Stimulated activated CD8-positive, alpha-beta memory T cell treated with anti-CD3 and anti-CD28 coated beads, Interleukin-4, amount 100 ng/mL, for 1 hour (primary cell): ENCODE data around the gene IDH3A.

Source experiments
- DNase-seq, 2 donors: peaks; one replicate each; pipeline ENCODE4 v3.0.0-alpha.2; 2020; ENCODE audit warnings: low read depth in 2 of 2, low spot score in 1 of 2

IDH3A gene

GRCh38 chr15:78149068-78149804 lies at the start of gene IDH3A:
Gene IDH3A (plus strand): TSS chr15:78149362. CDS start chr15:78149404, 42 bp downstream.
- peak; percentile 100 for DNase-seq

DNA sequence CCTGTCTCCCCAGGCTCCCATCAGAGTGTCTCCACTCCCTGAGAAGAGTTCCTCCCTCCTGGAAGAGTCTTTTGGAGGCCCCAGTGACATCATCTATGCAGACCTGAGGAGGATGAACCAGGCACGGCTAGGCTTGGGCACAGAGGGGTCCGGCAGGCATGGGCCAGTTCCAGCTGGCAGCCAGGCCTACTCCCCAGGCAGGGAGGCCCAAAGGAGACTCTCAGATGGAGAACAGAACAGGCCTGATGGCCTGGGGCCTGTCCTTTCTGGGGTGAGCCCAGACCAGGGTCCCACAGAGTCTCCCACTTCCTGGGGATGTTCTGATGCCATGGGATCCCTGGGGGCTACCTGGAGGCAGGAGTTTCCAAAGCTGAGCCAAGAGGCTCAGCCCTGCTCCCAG lies 48.3 kb upstream of the IDH3A start:
- no peak for DNase-seq

- no peak for DNase-seq
These were observed 47.6 kb upstream of the IDH3A start for GRCh38 chr15:78101423-78102105.

- DNase-seq = no peak
These were observed 47.0 kb upstream of the IDH3A start for GRCh38 chr15:78102211-78102610.

DNA sequence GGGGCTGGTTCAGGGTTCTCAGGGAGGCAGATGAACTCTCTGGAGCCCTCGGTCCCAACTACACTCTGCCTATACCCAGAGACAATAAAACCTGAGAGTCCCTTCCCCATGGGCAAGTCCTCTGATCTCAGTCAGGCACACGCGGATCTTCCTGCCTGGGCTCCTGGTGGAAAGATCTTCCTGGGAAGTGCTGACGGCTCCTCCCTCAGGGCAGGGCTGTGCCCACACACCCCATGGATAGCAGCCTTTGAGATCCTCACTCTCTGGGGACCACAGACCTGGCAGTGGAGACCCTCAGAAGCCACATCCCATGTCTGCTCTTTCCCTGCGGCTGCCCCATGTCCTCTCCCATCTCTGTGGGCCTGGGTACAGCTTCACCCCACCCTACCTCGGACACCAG lies 46.4 kb upstream of the IDH3A start:
- no peak for DNase-seq

GRCh38 chr15:78103406-78104118 lies 45.6 kb upstream of the IDH3A start:
- DNase-seq = peak in 1 of 2 donors; percentile 29

DNA sequence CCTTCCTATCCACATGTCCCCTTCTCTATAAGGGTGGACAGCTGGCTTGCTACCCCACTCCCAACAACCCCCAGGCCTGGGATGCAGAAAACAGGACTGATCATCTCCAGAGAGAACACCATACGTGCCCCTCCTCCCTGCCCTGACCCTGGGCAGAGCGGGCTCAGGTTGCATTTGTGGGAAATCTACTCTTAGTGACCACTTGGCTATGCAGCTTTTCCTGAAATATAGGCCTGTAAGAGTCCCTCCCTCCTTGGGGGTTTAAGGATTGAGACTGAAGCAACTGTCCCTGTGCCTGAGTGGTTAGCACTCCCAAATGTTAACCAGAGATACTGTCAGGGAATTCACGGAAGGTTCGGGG lies 45.1 kb upstream of the IDH3A start:
- DNase-seq = no peak

GRCh38 chr15:78104566-78105475 lies 44.3 kb upstream of the IDH3A start:
- DNase-seq = no peak

DNA sequence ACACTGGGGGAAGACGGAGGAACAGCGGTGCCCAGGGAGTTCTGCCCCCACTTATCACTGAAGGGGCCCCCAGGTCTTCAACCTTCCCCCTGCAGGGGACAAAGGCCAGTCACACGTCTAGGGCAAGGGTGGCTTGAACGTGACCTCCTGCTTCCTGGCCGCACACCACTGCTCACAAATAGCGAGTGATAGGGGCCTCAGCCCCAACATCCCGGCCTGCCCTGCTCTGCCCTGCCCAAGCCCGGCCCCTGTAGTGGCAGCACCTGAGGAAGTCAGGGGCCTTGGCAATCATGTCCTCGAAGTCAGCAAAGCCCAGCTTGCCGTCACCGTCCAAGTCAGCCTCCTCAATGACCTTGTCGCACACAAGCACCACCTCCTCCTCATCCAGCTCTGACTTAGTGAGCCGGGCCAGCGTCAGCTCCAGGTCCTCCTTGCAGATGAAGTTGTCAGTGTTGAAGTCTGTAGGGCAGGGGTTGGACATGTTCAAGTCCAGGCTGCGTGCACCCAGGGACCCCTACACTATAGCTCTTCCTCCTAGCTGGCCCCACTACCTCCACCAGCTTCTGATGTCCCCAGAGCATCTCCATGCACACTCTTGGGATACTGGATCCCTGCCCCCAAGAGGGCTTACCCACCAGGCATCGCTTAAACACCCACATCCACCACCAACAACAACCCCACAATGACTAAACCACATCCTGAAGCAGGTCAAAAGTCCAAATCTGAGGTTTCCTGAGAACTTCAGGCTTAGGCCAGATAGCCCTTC lies 43.5 kb upstream of the IDH3A start:
- DNase-seq = no peak

DNA sequence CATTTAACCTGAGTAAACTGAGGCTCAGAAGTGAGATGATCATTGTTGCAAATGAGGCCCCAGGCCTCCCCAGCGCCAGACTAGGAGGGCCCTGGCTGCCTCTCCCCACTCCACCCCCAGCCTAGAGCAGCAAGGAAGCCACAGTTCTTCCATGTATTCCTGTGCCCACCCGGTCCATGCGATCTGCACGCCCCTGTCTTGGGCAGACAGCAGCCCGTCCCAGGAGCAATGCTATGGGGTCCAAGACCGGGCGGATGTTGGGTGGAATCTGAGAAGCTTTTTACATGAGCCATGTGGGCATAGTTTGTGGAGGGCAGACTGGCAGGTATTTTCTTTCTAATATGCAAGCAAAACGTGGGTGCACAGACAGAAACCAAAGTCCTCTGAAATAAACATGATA lies 41.7 kb upstream of the IDH3A start:
- DNase-seq = no peak

- peak; percentile 66 to 74 for DNase-seq
These were observed 40.7 kb upstream of the IDH3A start for GRCh38 chr15:78108300-78109084.

DNA sequence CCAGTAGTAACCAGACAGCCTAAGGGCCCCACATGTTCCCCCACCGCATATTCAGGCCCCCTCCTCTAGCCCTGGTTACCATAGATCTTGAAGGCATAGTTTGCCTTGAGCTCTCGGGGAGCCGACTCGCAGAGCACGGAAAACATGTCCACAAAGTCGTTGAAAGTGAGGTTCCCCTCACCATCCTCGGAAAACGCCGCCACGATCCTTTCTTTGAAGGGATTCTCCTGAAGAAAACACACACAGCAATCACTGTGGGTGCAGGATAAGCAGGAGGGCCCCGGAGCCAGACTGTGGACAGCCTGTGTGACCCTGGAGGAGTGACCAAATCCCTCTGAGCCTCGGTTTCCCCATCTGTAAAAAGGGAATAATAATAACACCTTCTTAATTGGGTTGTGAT lies 40.0 kb upstream of the IDH3A start:
- no peak for DNase-seq

DNA sequence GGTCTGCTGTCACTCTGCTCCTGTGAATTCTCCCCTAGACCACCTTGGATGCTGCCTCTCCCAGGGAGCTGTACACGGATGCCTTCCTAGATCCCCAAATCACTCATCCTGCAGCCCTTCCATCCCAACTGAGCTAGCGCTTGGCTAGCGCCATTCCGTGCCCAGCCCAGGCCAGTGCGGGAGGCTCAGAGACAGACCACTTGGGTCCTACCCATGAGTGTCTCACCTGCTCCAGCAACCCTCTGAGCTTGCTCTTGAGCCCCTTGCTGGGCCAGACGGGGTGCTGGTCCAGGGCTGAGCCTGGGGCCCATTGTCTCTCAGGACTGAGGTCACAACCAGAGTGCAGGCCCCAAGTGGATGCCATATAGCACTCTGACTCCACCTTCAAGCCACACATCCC lies 39.1 kb upstream of the IDH3A start:
- DNase-seq = no peak

DNA sequence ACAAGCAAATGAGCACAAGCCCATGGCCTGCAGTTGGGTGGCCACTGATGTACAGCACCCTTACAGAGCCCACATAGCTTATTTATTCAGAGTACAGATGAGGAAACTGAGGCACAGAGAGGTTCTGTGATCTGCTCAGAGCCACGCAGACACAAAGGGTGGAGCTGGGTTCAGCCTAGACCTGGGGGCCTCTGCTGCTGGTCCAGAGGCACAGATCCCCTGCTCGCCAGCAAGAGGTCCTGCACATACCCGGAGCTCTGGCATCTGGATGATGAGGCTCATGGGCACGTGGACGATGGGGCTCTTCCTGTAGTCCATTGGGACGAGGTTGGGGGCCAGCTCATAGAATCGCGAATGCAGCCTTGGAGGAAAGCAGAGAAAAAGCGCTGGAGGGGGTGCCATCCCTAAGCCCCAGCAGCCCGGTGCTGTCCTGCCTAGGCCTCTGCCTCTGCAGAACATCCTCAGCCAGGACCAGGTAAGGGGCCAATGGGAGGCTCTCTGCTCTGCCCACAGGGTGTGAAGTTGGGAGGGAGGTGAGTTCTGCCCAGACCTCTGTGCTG lies 38.2 kb upstream of the IDH3A start:
- no peak for DNase-seq

DNA sequence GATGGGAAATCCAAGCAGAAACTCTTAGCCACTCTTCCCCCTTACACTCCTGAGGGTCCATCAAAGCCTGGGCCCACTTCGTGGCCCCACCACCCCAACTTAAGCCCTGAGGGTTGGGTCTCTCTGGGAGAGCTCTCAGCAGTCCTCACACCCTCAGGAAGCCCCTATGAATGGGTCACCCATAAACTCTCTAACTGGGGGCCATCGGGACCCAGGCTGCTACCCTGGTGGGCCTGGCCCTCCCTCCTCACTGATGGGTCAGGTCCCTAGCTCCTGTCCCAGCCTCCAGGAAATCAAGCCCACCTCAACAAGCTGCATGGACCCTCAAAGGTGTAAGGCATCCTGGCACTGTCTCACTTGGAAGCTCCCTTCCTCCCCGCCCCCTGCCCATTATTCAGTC lies 37.4 kb upstream of the IDH3A start:
- DNase-seq = no peak

GRCh38 chr15:78112551-78112950 lies 36.6 kb upstream of the IDH3A start:
- DNase-seq = no peak

- DNase-seq = no peak
These were observed 28.6 kb upstream of the IDH3A start for GRCh38 chr15:78120523-78120922.

- no peak for DNase-seq
These were observed 23.9 kb upstream of the IDH3A start for GRCh38 chr15:78125267-78125666.

- DNase-seq = no peak
These were observed 21.3 kb upstream of the IDH3A start for GRCh38 chr15:78127882-78128281.
